ENCODE measurements around the gene ABHD17A.
A peak's percentile ranks its signal among the peaks of the same experiment; 100 is the strongest.
"Not testable (repeated sequence)": the region's sequence is repeated elsewhere in the genome, so short reads cannot be mapped to it uniquely, and the experiment has no call there.

ABHD17A gene

GRCh38 chr19:1881393-1882088 is 3.8 kb downstream of the ABHD17A start:
- not testable (repeated sequence) for DNase-seq (ENCODE audit: low read depth)

GRCh38 chr19:1880611-1881392 is 4.5 kb downstream of the ABHD17A start:
- no peak for DNase-seq (ENCODE audit: low read depth)

GRCh38 chr19:1879982-1880381 is 5.3 kb downstream of the ABHD17A start:
- DNase-seq (ENCODE audit: low read depth) = not testable (repeated sequence)

- DNase-seq (ENCODE audit: low read depth) = not testable (repeated sequence)
Observed at GRCh38 chr19:1878583-1878982, 6.7 kb downstream of the ABHD17A start.

GRCh38 chr19:1877280-1877660 is 8.0 kb downstream of the ABHD17A start:
- DNase-seq (ENCODE audit: low read depth) = not testable (repeated sequence)

GRCh38 chr19:1876496-1877279 is 8.6 kb downstream of the ABHD17A start:
- not testable (repeated sequence) for DNase-seq (ENCODE audit: low read depth)

GRCh38 chr19:1875646-1876495 is 9.4 kb downstream of the ABHD17A start:
- DNase-seq (ENCODE audit: low read depth) = peak; percentile 75

GRCh38 chr19:1875265-1875645 is 10.0 kb downstream of the ABHD17A start:
- DNase-seq (ENCODE audit: low read depth) = not testable (repeated sequence)

- no peak for DNase-seq (ENCODE audit: low read depth)
Observed at GRCh38 chr19:1874554-1875185, 10.6 kb downstream of the ABHD17A start.

- no peak for DNase-seq (ENCODE audit: low read depth)
Observed at GRCh38 chr19:1873524-1874473, 11.5 kb downstream of the ABHD17A start.

- no peak for DNase-seq (ENCODE audit: low read depth)
Observed at GRCh38 chr19:1872807-1873523, 12.3 kb downstream of the ABHD17A start.

GRCh38 chr19:1871630-1872029 is 13.7 kb downstream of the ABHD17A start:
- no peak for DNase-seq (ENCODE audit: low read depth)

- DNase-seq (ENCODE audit: low read depth) = no peak
Observed at GRCh38 chr19:1871140-1871597, 14.1 kb downstream of the ABHD17A start.

- DNase-seq (ENCODE audit: low read depth) = no peak
Observed at GRCh38 chr19:1868971-1869370, 16.3 kb downstream of the ABHD17A start.

- DNase-seq (ENCODE audit: low read depth) = no peak
Observed at GRCh38 chr19:1867349-1867724, 18.0 kb downstream of the ABHD17A start.

- no peak for DNase-seq (ENCODE audit: low read depth)
Observed at GRCh38 chr19:1866693-1867348, 18.5 kb downstream of the ABHD17A start.

GRCh38 chr19:1865172-1866010 is 19.9 kb downstream of the ABHD17A start:
- DNase-seq (ENCODE audit: low read depth) = no peak
